GM23338 (cell line): Measurements from ENCODE around the gene IL20RB. TPM values are rescaled to one million over a fixed set of nuclear protein-coding genes. Genes with fewer than 3 reads are reported as not detected.

Source experiments
- ATAC-seq: fragments of 200-7000 bp; cut with Tn5 transposase; 3 replicates; pipeline ENCODE4 v1.9.1; 2020
- DNase-seq: peaks from one replicate; pipeline ENCODE4 v3.0.0-alpha.2; 2015; ENCODE audit warnings: low spot score
- H2AFZ ChIP-seq: fragments of 200-600 bp; sonication (generic); 2 replicates; pipeline ENCODE4 v1.8.0; 2016; ENCODE audit warnings: antibody characterized with exemption, mild to moderate bottlenecking, moderate library complexity
- H3F3A ChIP-seq: fragments of 200-600 bp; sonication (generic); replicated peaks from 2 replicates; pipeline ENCODE4 v1.8.0; 2017; ENCODE audit warnings: antibody characterized with exemption, mixed run types, low read depth
- H3K27ac ChIP-seq: fragments of 200-600 bp; sonication (generic); 2 replicates; pipeline ENCODE4 v1.6.1; 2016; ENCODE audit warnings: low read depth
- H3K27me3 ChIP-seq: fragments of 200-600 bp; sonication (generic); 2 replicates; pipeline ENCODE4 v1.8.0; 2016; ENCODE audit warnings: mild to moderate bottlenecking, mixed run types, moderate library complexity; ENCODE audit not compliant: insufficient read depth
- H3K36me3 ChIP-seq: fragments of 200-600 bp; sonication (generic); 2 replicates; pipeline ENCODE4 v1.8.0; 2016; ENCODE audit warnings: mild to moderate bottlenecking; ENCODE audit not compliant: insufficient read depth
- H3K4me1 ChIP-seq: fragments of 200-600 bp; sonication (generic); 2 replicates; pipeline ENCODE4 v1.8.0; 2016; ENCODE audit warnings: mild to moderate bottlenecking, moderate library complexity; ENCODE audit not compliant: insufficient read depth
- H3K4me2 ChIP-seq: fragments of 200-600 bp; sonication (generic); 2 replicates; pipeline ENCODE4 v1.7.1; 2017; ENCODE audit warnings: mixed run types
- H3K4me3 ChIP-seq: fragments of 200-600 bp; sonication (generic); 2 replicates; pipeline ENCODE4 v1.6.1; 2016; ENCODE audit warnings: mixed run types
- H3K79me2 ChIP-seq: fragments of 200-600 bp; sonication (generic); replicated peaks from 2 replicates; pipeline ENCODE4 v1.8.0; 2017; ENCODE audit warnings: mild to moderate bottlenecking; ENCODE audit not compliant: insufficient read depth
- H3K9me2 ChIP-seq: fragments of 200-600 bp; sonication (generic); 2 replicates; pipeline ENCODE4 v1.8.0; 2017; ENCODE audit not compliant: insufficient read depth
- H4K20me1 ChIP-seq: fragments of 200-600 bp; sonication (generic); replicated peaks from 2 replicates; pipeline ENCODE4 v1.8.0; 2017; ENCODE audit warnings: mild to moderate bottlenecking; ENCODE audit not compliant: insufficient read depth
- H3K27ac Mint-ChIP-seq: 2 replicates; pipeline ENCODE4 v1.8.0; 2020; ENCODE audit warnings: inconsistent platforms, mild to moderate bottlenecking, moderate library complexity, mixed read lengths
- H3K27me3 Mint-ChIP-seq: 3 replicates; pipeline ENCODE4 v1.8.0; 2022; ENCODE audit warnings: low read depth, mild to moderate bottlenecking, moderate library complexity, mixed read lengths, inconsistent platforms; ENCODE audit not compliant: insufficient read depth, poor library complexity
- H3K36me3 Mint-ChIP-seq: 3 replicates; pipeline ENCODE4 v1.8.0; 2021; ENCODE audit warnings: low read depth, mild to moderate bottlenecking, inconsistent platforms, moderate library complexity, mixed read lengths
- H3K4me1 Mint-ChIP-seq: 3 replicates; pipeline ENCODE4 v1.8.0; 2020; ENCODE audit warnings: mild to moderate bottlenecking, inconsistent platforms, mixed read lengths
- H3K4me3 Mint-ChIP-seq: 3 replicates; pipeline ENCODE4 v1.8.0; 2021; ENCODE audit warnings: moderate library complexity, mild to moderate bottlenecking, inconsistent platforms, mixed read lengths
- H3K9me3 Mint-ChIP-seq: 3 replicates; pipeline ENCODE4 v1.8.0; 2020; ENCODE audit warnings: moderate library complexity, mild to moderate bottlenecking, inconsistent platforms, mixed read lengths
- CREB1 ChIP-seq: fragments of 250-450 bp; sonication (Bioruptor Pico); IDR thresholded peaks from 2 replicates; pipeline ENCODE4 v1.5.0; 2020; ENCODE audit warnings: low read depth, mild to moderate bottlenecking, moderate library complexity
- CTCF ChIP-seq, 2 experiments: fragments of 200-600 bp in 1 of 2; sonication (generic) in 1 of 2; conservative IDR thresholded peaks; 2 replicates each; pipeline versions ENCODE4 v1.5.1 to v1.6.1; 2016 to 2017; ENCODE audit warnings: antibody characterized with exemption in 2 of 2, low read depth in 2 of 2, mild to moderate bottlenecking in 2 of 2, moderate library complexity in 1 of 2
- ETS1 ChIP-seq: IDR thresholded peaks from 2 replicates; pipeline ENCODE4 v1.6.1; 2016; ENCODE audit warnings: antibody characterized with exemption
- EZH2 ChIP-seq: fragments of 200-600 bp; sonication (generic); IDR thresholded peaks from one replicate; pipeline ENCODE4 v1.8.0; 2017; ENCODE audit warnings: antibody characterized with exemption, mild to moderate bottlenecking, low read depth; ENCODE audit not compliant: unreplicated experiment
- EZH2phosphoT487 ChIP-seq: fragments of 200-600 bp; sonication (generic); IDR thresholded peaks from one replicate; pipeline ENCODE4 v1.8.1; 2018; ENCODE audit warnings: antibody characterized with exemption; ENCODE audit not compliant: unreplicated experiment
- JUNB ChIP-seq: IDR thresholded peaks from one replicate; pipeline ENCODE4 v1.6.1; 2016; ENCODE audit warnings: antibody characterized with exemption; ENCODE audit not compliant: unreplicated experiment
- NANOG ChIP-seq: IDR thresholded peaks from 2 replicates; pipeline ENCODE4 v1.6.1; 2016; ENCODE audit warnings: antibody characterized with exemption, borderline replicate concordance
- POLR2AphosphoS5 ChIP-seq: IDR thresholded peaks from 2 replicates; pipeline ENCODE4 v1.6.1; 2016; ENCODE audit warnings: antibody characterized with exemption, low read depth
- REST ChIP-seq: IDR thresholded peaks from one replicate; pipeline ENCODE4 v1.6.1; 2018; ENCODE audit warnings: antibody characterized with exemption; ENCODE audit not compliant: unreplicated experiment
- ZNF114 ChIP-seq: fragments of 250-450 bp; sonication (Bioruptor Pico); IDR thresholded peaks from 2 replicates; pipeline ENCODE4 v1.5.0; 2020; ENCODE audit warnings: mild to moderate bottlenecking, moderate library complexity
- ZNF331 ChIP-seq: fragments of 250-450 bp; sonication (Bioruptor Pico); IDR thresholded peaks from 2 replicates; pipeline ENCODE4 v1.5.0; 2020; ENCODE audit warnings: low read depth, mild to moderate bottlenecking, moderate library complexity
- polyA plus RNA-seq: library from polyadenylated mRNA; unstranded; fragments of >200 nt; fragmentation: Nextera tagmentation; extraction: Ambion mirVana; gene quantifications from 2 replicates; pipeline ENCODE4 v1.2.1, GENCODE V29; 2016
- total RNA-seq: library from RNA; depleted of rRNA; stranded (reverse); fragments of >200 nt; shearing (Covaris generic); gene quantifications from 2 replicates; pipeline ENCODE4 v1.2.3, GENCODE V29; 2014

IL20RB gene
- total and polyA plus RNA-seq, 2 experiments from 2014 or later = 1.7 to 4.6 TPM

- no peaks in the 10 kb centered on the region for H3F3A ChIP-seq
- peaks cover 20% of the 10 kb centered on the region for H3K27me3 ChIP-seq
- Mint-ChIP-seq H3K9me3 (no peaks in the 10 kb centered on the region), H3K4me1 (peaks cover 24% of the 10 kb centered on the region; the same call in 2 of the 3 replicates), H3K27me3 (peaks cover 12% of the 10 kb centered on the region), H3K4me3 (no peak overlapping the region), H3K27ac (no peak overlapping the region), H3K36me3 (no peaks in the 10 kb centered on the region; the same call in 2 of the 3 replicates)
- H3K36me3 ChIP-seq = no peaks in the 10 kb centered on the region
- no peak overlapping the region for H3K4me2 ChIP-seq
- H4K20me1 ChIP-seq = no peaks in the 10 kb centered on the region
- no peaks in the 10 kb centered on the region for H3K9me2 ChIP-seq
- H2AFZ ChIP-seq = 0 out of 2 replicates have a peak overlapping the region, but pooled peaks have one; percentile 76
- no peak overlapping the region for H3K4me3 ChIP-seq
- peak; percentile 80 for DNase-seq
- TF ChIP-seq CTCF (conservative IDR thresholded peaks at IDR 0.05; ENCODE audit: low read depth in 2 of 2) = peak; percentile 50 to 76
- no peak for TF ChIP-seq NANOG
- no peaks in the 10 kb centered on the region for H3K79me2 ChIP-seq
- H3K4me1 ChIP-seq = peaks cover 10% of the 10 kb centered on the region
- peak; percentile 82 for ATAC-seq
- no peak overlapping the region for H3K27ac ChIP-seq
These were observed 77.8 kb downstream of the IL20RB start for GRCh38 chr3:137035631-137036030.

GRCh38 chr3:137039570-137039969 is 81.8 kb downstream of the IL20RB start:
- H3K27ac ChIP-seq = no peak overlapping the region
- ATAC-seq (no peak), DNase-seq (no peak)
- Mint-ChIP-seq H3K9me3 (no peaks in the 10 kb centered on the region), H3K4me3 (no peak overlapping the region), H3K27me3 (peaks cover 5% of the 10 kb centered on the region), H3K4me1 (peaks cover 16% of the 10 kb centered on the region), H3K36me3 (no peaks in the 10 kb centered on the region; the same call in 2 of the 3 replicates), H3K27ac (no peak overlapping the region)
- no peak overlapping the region for H2AFZ ChIP-seq
- H3F3A ChIP-seq = no peaks in the 10 kb centered on the region
- H3K4me3 ChIP-seq = no peak overlapping the region
- H3K79me2 ChIP-seq = no peaks in the 10 kb centered on the region
- H3K36me3 ChIP-seq = no peaks in the 10 kb centered on the region
- TF ChIP-seq EZH2 = no peak
- TF ChIP-seq ZNF114 (CRISPR knock-in tag) = no peak
- no peak for TF ChIP-seq REST
- TF ChIP-seq POLR2AphosphoS5 = no peak
- TF ChIP-seq JUNB = no peak
- TF ChIP-seq CREB1 (CRISPR knock-in tag) = no peak
- no peak for TF ChIP-seq CTCF (conservative IDR thresholded peaks at IDR 0.05; ENCODE audit: low read depth in 2 of 2)
- TF ChIP-seq NANOG = no peak
- TF ChIP-seq ETS1 = no peak
- TF ChIP-seq EZH2phosphoT487 = no peak
- TF ChIP-seq ZNF331 (CRISPR knock-in tag) = no peak
- no peak overlapping the region for H3K4me2 ChIP-seq
- no peaks in the 10 kb centered on the region for H4K20me1 ChIP-seq
- H3K27me3 ChIP-seq = no peaks in the 10 kb centered on the region
- H3K4me1 ChIP-seq = peaks cover 9% of the 10 kb centered on the region; the same call in 1 of the 2 replicates
- no peaks in the 10 kb centered on the region for H3K9me2 ChIP-seq
